COLO668 (cell line): ENCODE data around the gene TBC1D28.
"Not testable (repeated sequence)": the region's sequence is repeated elsewhere in the genome, so short reads cannot be mapped to it uniquely, and the experiment has no call there.

Experiments used
- DNase-seq: peaks from one replicate; lab custom pipeline; 2025; ENCODE audit not compliant: unreplicated experiment; lab: John Stamatoyannopoulos, UW

TBC1D28 gene

GRCh38 chr17:18617613-18618012 lies 26.6 kb downstream of the TBC1D28 start:
- not testable (repeated sequence) for DNase-seq

- not testable (repeated sequence) for DNase-seq
These were observed 31.2 kb downstream of the TBC1D28 start for GRCh38 chr17:18613016-18613415.

- not testable (repeated sequence) for DNase-seq
These were observed 51.1 kb downstream of the TBC1D28 start for GRCh38 chr17:18593138-18593537.
